ENCODE measurements around the gene HDAC8.
"Not testable (repeated sequence)": the region's sequence is repeated elsewhere in the genome, so short reads cannot be mapped to it uniquely, and the experiment has no call there.

HDAC8 gene

GRCh38 chrX:72461766-72462165, 110.9 kb downstream of the HDAC8 start:
- ATAC-seq (no peak), DNase-seq (no peak)

GRCh38 chrX:72461288-72461687, 111.4 kb downstream of the HDAC8 start:
- DNase-seq (no peak), ATAC-seq (no peak)

GRCh38 chrX:72460715-72461114, 111.9 kb downstream of the HDAC8 start:
- DNase-seq (no peak), ATAC-seq (no peak)

GRCh38 chrX:72449034-72449433, 123.6 kb downstream of the HDAC8 start:
- not testable (repeated sequence) for ATAC-seq, DNase-seq

GRCh38 chrX:72440764-72441163, 131.9 kb downstream of the HDAC8 start:
- DNase-seq, ATAC-seq: not testable (repeated sequence)

- ATAC-seq: no peak
- DNase-seq: no peak
Observed at GRCh38 chrX:72436010-72436409, 136.6 kb downstream of the HDAC8 start.

GRCh38 chrX:72430405-72430968, 142.2 kb downstream of the HDAC8 start:
- no peak for ATAC-seq

GRCh38 chrX:72421797-72422196, 150.8 kb downstream of the HDAC8 start:
- no peak for DNase-seq
- no peak for ATAC-seq

More at GRCh38 chrX:72430405-72430968, 142.2 kb downstream of the HDAC8 start:
- DNase-seq: no peak

- ATAC-seq: no peak
- no peak for DNase-seq
Observed at GRCh38 chrX:72409993-72410392, 162.7 kb downstream of the HDAC8 start.

GRCh38 chrX:72408885-72409284, 163.8 kb downstream of the HDAC8 start:
- ATAC-seq (no peak), DNase-seq (no peak)

- DNase-seq, ATAC-seq: not testable (repeated sequence)
Observed at GRCh38 chrX:72405136-72405535, 167.5 kb downstream of the HDAC8 start.

GRCh38 chrX:72402614-72403013, 170.0 kb downstream of the HDAC8 start:
- DNase-seq (no peak), ATAC-seq (no peak)

- DNase-seq (no peak), ATAC-seq (no peak)
Observed at GRCh38 chrX:72399816-72400215, 172.8 kb downstream of the HDAC8 start.

- ATAC-seq (no peak), DNase-seq (no peak)
Observed at GRCh38 chrX:72396117-72396516, 176.5 kb downstream of the HDAC8 start.

- DNase-seq: no peak
- ATAC-seq: no peak
Observed at GRCh38 chrX:72395237-72395636, 177.4 kb downstream of the HDAC8 start.

GRCh38 chrX:72394518-72395170, 178.0 kb downstream of the HDAC8 start:
- DNase-seq (no peak), ATAC-seq (no peak)

- ATAC-seq (no peak), DNase-seq (no peak)
Observed at GRCh38 chrX:72393836-72394517, 178.7 kb downstream of the HDAC8 start.

GRCh38 chrX:72392816-72393800, 179.5 kb downstream of the HDAC8 start:
- DNase-seq (no peak), ATAC-seq (no peak)

- DNase-seq: no peak
- ATAC-seq: no peak
Observed at GRCh38 chrX:72392042-72392441, 180.6 kb downstream of the HDAC8 start.

GRCh38 chrX:72387247-72387646, 185.4 kb downstream of the HDAC8 start:
- ATAC-seq (no peak), DNase-seq (no peak)

GRCh38 chrX:72382202-72382595, 190.4 kb downstream of the HDAC8 start:
- ATAC-seq (no peak), DNase-seq (no peak)

All from stimulated activated naive CD8-positive, alpha-beta T cell treated with anti-CD3 and anti-CD28 coated beads, Interleukin-15, Interleukin-2, amounts not matched to agents 100 U/mL and 50 U/mL, for 24 hours (primary cell).